HFFc6 (cell line): ENCODE results near the gene CHURC1. TPM values are rescaled to one million over a fixed set of nuclear protein-coding genes. Genes with fewer than 3 reads are reported as not detected.

ENCODE experiments used
- DNase-seq: peaks from one replicate; pipeline ENCODE4 v3.0.0-alpha.2; 2018
- H3K27ac Mint-ChIP-seq: 2 replicates; pipeline ENCODE4 v1.8.0; 2020; ENCODE audit warnings: mild to moderate bottlenecking, mixed read lengths
- H3K27me3 Mint-ChIP-seq: 2 replicates; pipeline ENCODE4 v1.8.0; 2021; ENCODE audit warnings: mild to moderate bottlenecking, moderate library complexity, mixed read lengths; ENCODE audit not compliant: insufficient read depth
- H3K36me3 Mint-ChIP-seq: 2 replicates; pipeline ENCODE4 v1.8.0; 2021; ENCODE audit warnings: low read depth, mixed read lengths
- H3K4me1 Mint-ChIP-seq: 2 replicates; pipeline ENCODE4 v1.8.0; 2020; ENCODE audit warnings: low read depth, mixed read lengths
- H3K4me3 Mint-ChIP-seq: 2 replicates; pipeline ENCODE4 v1.8.0; 2020; ENCODE audit warnings: mild to moderate bottlenecking, moderate library complexity, mixed read lengths
- H3K9me3 Mint-ChIP-seq: 2 replicates; pipeline ENCODE4 v1.8.0; 2020; ENCODE audit warnings: mild to moderate bottlenecking, mixed read lengths
- CTCF ChIP-seq: fragments of 200-600 bp; sonication (generic); IDR thresholded peaks from 2 replicates; pipeline ENCODE4 v1.5.0; 2021; ENCODE audit warnings: antibody characterized with exemption, mild to moderate bottlenecking
- total RNA-seq, 6 experiments: library from RNA; stranded (reverse); fragmentation: NEBNext Ultra II Directional; extraction: Animal tissue kit (Norgen Biotek cat#: 25700); gene quantifications; 2 replicates in 1 of 6; 3 replicates in 5 of 6; pipeline ENCODE4 v1.2.3, GENCODE V29; 2021

The CHURC1 gene
- total RNA-seq, 6 experiments from 2014 or later, result 51.9 to 63.3 (median 59.2) TPM

GRCh38 chr14:64970776-64971477, 56.7 kb downstream of the CHURC1 start:
- DNase-seq, result peak; percentile 7
- peaks cover 10% of the 10 kb centered on the region for H3K4me1 Mint-ChIP-seq
- H3K27ac Mint-ChIP-seq, result no peak overlapping the region
- peak overlapping the region; percentile 75 for H3K4me3 Mint-ChIP-seq
- no peak for TF ChIP-seq CTCF
- H3K9me3 Mint-ChIP-seq, result no peaks in the 10 kb centered on the region
- no peaks in the 10 kb centered on the region; the same call in none of the 2 replicates for H3K27me3 Mint-ChIP-seq
- H3K36me3 Mint-ChIP-seq, result no peaks in the 10 kb centered on the region

- DNase-seq, result no peak
- no peaks in the 10 kb centered on the region for H3K9me3 Mint-ChIP-seq
- H3K27ac Mint-ChIP-seq, result no peak overlapping the region
- H3K36me3 Mint-ChIP-seq, result no peaks in the 10 kb centered on the region
- H3K4me1 Mint-ChIP-seq, result peaks cover 10% of the 10 kb centered on the region
- H3K27me3 Mint-ChIP-seq, result peaks cover 3% of the 10 kb centered on the region
- H3K4me3 Mint-ChIP-seq, result peak overlapping the region; percentile 75
- TF ChIP-seq CTCF, result no peak
These were observed 57.3 kb downstream of the CHURC1 start for GRCh38 chr14:64971491-64971942.

GRCh38 chr14:64971943-64972791, 57.9 kb downstream of the CHURC1 start, which contains the start of gene RAB15:
Gene RAB15, minus strand, starts transcription at chr14:64972336. Its CDS starts 260 bp downstream, at chr14:64972076.
- no peak for DNase-seq
- no peaks in the 10 kb centered on the region for H3K9me3 Mint-ChIP-seq
- H3K27me3 Mint-ChIP-seq, result peaks cover 5% of the 10 kb centered on the region
- H3K4me1 Mint-ChIP-seq, result peaks cover 10% of the 10 kb centered on the region
- H3K27ac Mint-ChIP-seq, result no peak within 1 kb of the TSS
- no peak for TF ChIP-seq CTCF
- H3K36me3 Mint-ChIP-seq, result no peaks in the 10 kb centered on the region
- peak within 1 kb of the TSS; percentile 80 for H3K4me3 Mint-ChIP-seq

GRCh38 chr14:64973026-64973442, 58.8 kb downstream of the CHURC1 start:
- H3K27me3 Mint-ChIP-seq, result peaks cover 11% of the 10 kb centered on the region
- no peaks in the 10 kb centered on the region for H3K9me3 Mint-ChIP-seq
- no peak for TF ChIP-seq CTCF
- H3K36me3 Mint-ChIP-seq, result no peaks in the 10 kb centered on the region
- no peak for DNase-seq
- H3K27ac Mint-ChIP-seq, result no peak overlapping the region
- peaks cover 10% of the 10 kb centered on the region for H3K4me1 Mint-ChIP-seq
- peak overlapping the region; percentile 80 for H3K4me3 Mint-ChIP-seq

GRCh38 chr14:64973826-64974225, 59.6 kb downstream of the CHURC1 start:
- H3K27ac Mint-ChIP-seq, result no peak overlapping the region
- peaks cover 16% of the 10 kb centered on the region for H3K27me3 Mint-ChIP-seq
- H3K9me3 Mint-ChIP-seq, result no peaks in the 10 kb centered on the region
- H3K4me3 Mint-ChIP-seq, result no peak overlapping the region
- DNase-seq, result no peak
- H3K4me1 Mint-ChIP-seq, result peaks cover 10% of the 10 kb centered on the region
- no peak for TF ChIP-seq CTCF
- H3K36me3 Mint-ChIP-seq, result no peaks in the 10 kb centered on the region
